ENCODE results near the gene LIM2.
"Not testable (repeated sequence)": the region's sequence is repeated elsewhere in the genome, so short reads cannot be mapped to it uniquely, and the experiment has no call there.

The LIM2 gene

DNA sequence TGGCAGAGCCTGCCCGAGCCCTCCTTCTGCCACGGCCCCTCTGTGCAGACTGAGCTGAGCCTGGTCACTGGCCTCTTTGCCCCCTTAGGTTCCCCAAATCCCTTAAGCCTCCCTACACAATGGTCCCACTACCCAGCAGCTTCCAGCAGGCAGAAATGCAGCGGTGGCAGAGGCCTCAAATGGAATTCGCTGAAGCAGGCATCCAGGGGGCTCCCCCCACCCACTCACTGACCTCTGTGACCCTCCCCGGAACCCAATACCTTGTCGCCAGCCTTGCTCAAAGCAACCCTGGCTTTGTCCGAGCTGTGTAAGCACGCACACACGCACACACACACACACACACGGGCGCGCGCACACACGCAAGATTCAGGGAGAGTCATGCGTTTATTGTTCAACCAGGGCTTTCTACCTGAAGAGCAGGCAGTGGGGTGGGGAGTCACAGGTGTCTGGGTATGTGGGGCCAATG is at the start of gene LIM2:
TSS of gene LIM2 (minus strand) at position 51 of the 466 bp plus-strand sequence. CDS start 531 bp downstream, outside the sequence.
- no peak for DNase-seq

GRCh38 chr19:51434456-51434855 is 46.7 kb upstream of the LIM2 start:
- no peak for DNase-seq

DNA sequence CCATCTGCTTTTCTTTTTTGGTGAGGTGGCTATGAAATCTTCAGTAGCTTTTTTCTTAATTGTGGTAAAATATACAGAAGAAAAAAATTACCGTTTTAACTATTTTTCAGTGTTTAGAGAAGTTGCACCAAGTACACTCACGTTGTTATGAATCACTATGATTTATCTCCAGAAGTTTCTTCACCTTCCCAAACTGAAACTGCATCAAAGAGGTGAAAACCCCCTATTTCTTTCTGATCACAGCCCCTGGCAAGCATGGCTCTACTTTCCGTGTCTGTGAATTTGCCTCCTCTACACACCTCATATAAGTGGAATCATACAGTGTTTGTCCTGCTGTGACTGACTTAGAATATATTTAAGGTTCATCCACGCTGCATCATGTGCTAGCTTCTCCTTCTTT is 45.3 kb upstream of the LIM2 start:
- no peak for DNase-seq

- DNase-seq, result no peak
Observed at GRCh38 chr19:51431124-51431523, 43.4 kb upstream of the LIM2 start.

- DNase-seq, result no peak
Observed at GRCh38 chr19:51430221-51430620, 42.4 kb upstream of the LIM2 start.

- no peak for DNase-seq
Observed at GRCh38 chr19:51427201-51427600, 39.4 kb upstream of the LIM2 start.

DNA sequence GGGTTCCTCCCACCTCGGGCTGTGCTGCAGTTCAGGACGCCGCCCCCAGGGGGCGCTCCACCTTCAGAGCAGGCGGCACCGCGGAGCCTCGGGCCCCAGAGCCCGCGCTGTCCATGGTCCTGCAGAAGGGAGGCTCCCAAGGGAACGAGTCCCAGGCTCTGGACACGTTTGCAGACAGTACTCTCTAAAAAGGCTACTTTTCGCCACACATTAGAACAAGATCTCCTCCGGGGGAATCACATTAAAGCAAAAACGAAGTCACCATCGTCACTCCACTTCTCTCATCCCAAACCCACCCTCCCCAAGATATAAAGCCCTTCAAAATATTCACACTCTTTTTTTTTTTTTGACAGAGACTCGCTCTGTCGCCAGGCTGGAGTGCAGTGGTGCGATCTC is 34.3 kb upstream of the LIM2 start:
- DNase-seq, result no peak

DNA sequence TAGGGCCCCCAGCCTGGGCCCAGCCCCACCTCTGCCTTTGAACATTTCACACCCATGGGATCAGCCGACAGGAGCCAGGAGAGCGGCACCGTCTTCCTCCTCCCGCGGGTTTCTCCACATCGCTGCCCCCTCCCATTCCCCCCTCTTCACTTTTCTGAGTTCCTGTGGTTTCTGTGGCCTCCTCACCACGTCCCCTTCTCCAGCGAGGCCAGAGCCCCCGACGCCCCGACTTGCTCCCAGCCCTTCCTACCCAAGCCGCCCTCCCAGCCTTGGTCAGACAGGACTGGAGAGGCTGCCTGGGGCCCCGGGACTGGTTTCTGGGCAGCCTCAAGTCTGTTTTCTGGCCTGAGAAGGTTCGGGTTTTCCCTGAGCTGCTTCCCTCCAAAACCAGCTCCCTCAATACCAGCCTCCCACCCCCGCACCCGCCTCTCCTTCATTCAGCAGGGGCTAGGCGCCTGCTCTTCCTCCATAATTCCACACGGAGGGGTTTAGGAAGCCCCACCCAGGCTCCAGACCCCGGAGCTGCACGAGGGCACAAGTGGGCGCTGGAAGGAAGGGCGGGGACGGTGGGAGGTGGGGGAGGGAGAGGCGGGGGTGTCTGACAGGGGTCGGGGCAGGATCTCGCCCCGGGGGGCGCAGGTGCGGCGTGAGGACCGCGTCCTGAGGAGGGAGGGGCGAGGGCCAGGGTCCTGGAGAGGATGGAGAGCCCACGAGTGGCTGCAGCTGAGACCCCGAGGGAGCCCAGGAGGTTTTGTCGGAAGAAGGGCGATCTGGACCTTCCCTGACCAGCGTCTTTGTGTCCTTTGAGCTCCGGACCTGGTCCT is 33.7 kb upstream of the LIM2 start:
- no peak for DNase-seq

DNA sequence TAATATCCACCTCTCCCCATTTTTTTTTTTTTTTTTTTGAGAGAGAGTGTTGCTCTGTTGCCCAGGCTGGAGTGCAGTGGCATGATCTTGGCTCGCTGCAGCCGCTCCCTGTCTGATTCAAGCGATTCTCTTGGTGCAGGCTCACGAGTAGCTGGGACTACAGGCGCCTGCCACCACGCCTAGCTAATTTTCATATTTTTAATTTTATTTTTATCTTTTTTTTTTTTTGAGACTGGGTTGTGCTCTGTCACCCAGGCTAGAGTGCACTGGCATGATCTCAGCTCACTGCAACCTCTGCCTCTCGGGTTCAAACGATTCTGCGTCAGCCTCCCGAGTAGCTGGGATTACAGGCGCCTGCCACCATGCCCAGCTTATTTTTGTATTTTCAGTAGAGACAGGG is 32.7 kb upstream of the LIM2 start:
- not testable (repeated sequence) for DNase-seq

DNA sequence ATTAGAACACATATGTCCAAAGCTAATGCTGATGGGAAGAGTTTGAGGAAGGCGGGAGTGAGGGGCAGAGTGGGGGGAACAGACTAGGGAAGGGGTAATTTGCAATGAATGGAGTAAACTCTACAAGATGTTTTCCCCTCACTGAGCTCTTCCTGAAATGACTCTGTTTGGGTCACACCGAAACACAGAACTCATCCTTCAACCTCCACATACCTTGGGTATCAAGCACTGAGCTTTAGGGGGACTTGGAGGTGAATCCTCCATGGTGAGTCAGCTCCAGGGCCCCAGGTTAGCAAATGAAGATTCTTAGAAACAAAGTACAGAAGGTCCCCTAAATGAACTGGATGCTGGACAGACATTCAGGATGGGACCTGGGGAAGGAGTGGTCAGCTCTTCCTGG is 30.9 kb upstream of the LIM2 start:
- DNase-seq, result no peak

- DNase-seq, result no peak
Observed at GRCh38 chr19:51417810-51418157, 30.0 kb upstream of the LIM2 start.

GRCh38 chr19:51417107-51417809 is 29.5 kb upstream of the LIM2 start, which contains the start of gene SIGLEC10:
SIGLEC10 (minus strand) TSS chr19:51417642; CDS start chr19:51417581, 61 bp downstream.
- no peak for DNase-seq

- DNase-seq, result not testable (repeated sequence)
Observed at GRCh38 chr19:51416422-51416821, 28.6 kb upstream of the LIM2 start.

DNA sequence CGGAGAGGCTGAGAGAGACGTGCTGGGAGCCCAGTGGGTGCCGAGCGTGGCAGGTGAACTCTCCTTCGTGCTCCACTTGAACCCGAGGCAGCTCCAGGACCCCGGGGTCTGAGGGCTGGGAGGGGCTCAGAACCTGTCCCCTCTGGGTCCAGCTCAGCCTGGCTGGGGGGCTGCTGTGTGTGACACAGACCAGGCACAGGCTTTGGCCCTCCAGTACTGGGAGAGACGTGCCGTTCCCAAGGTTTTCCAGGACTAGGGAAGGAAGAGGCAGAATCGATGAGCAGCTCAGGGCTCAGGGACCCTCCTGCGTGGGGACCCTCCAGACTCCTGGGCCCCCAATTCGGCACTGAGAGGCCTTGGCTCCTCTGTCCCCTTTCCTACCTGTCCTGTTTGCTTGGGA is 27.4 kb upstream of the LIM2 start:
- no peak for DNase-seq

- DNase-seq, result no peak
Observed at GRCh38 chr19:51410950-51411748, 23.4 kb upstream of the LIM2 start.

DNA sequence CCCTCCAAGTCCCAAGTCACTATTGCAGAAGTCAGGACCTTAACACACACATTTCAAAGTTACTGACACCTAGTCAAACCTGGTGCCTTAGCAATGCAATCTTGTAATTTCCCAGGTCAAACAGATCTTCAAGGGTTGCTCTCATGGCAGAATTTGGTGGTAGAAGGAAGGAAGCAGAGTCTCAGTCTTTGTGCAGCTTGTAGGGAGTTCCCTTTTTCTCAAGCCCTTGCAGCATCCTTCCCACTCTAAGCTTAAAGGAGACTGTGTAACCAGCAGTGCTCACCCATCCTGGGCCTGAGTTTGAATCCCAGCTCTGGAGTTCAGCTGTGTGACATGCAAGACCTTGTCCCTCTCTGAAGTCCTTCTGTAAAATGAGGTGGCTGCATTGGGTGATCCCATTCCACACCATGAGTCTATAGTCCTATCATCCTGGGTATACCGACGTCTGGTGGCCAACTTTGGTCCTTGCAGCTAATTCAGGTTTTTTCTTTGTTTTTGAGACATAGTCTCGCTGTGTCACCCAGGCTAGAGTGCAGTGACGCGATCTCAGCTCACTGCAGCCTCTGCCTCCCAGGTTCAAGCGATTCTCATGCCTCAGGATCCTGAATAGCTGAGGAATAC is 19.8 kb upstream of the LIM2 start:
- DNase-seq, result no peak

- no peak for DNase-seq
Observed at GRCh38 chr19:51402117-51402516, 14.3 kb upstream of the LIM2 start.

DNA sequence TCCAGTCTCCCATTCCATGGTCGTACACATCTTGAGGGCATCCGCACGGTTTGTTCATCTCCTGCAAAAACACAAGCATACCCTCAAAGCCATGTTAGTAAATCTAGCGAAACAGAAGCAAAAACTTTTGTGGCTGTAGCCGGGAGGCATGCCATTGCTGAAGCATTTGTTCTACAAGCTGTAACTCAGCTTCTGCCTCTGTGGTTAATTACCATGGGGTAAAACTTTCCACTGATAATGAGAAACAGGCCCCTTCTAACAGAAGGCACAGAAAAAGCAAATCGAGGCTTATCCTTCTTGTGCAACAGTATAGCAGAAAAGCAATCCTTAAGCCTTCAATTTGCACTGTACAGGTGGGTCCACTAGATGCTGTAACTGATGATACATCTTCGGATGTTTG is 12.2 kb upstream of the LIM2 start:
- not testable (repeated sequence) for DNase-seq

- DNase-seq, result no peak
Observed at GRCh38 chr19:51399231-51399630, 11.5 kb upstream of the LIM2 start.

GRCh38 chr19:51398096-51398704 is 10.4 kb upstream of the LIM2 start:
- DNase-seq, result peak; percentile 0

GRCh38 chr19:51397453-51397852 is 9.7 kb upstream of the LIM2 start:
- not testable (repeated sequence) for DNase-seq

DNA sequence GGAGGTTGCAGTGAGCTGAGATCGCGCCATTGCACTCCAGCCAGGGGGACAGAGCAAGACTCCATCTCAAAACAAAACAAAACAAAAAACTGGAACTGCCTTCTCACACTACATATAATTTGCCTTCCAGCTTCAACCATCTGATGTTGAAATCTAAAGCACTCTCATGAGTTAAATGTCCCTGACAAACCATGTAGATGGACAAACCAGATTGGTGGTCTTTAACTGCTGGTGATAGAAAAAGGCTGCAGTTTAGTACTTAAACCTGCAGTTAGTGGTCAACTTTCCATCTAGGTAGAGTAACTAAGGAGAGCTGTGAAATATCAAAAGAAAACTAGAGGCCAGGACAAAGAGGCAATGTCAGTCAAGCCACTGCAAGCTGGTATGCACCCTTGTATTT is 8.4 kb upstream of the LIM2 start:
- no peak for DNase-seq

Data from NCI-H1105 treated with DMSO at 0.1 percent for 48 hours (cell line).